RKO (cell line): Measurements from ENCODE around the gene ANKRD49.

Source experiments
- DNase-seq: peaks from one replicate; pipeline ENCODE4 v3.0.0-alpha.2; 2016; ENCODE audit warnings: low spot score

Gene ANKRD49

GRCh38 chr11:94507485-94507884 is 13.7 kb downstream of the ANKRD49 start:
- DNase-seq: peak; percentile 44

GRCh38 chr11:94511932-94512781 is 18.4 kb downstream of the ANKRD49 start, which contains the start of gene C11orf97:
C11orf97 (plus strand) TSS chr11:94512461; CDS start chr11:94512529, 68 bp downstream.
- no peak for DNase-seq

GRCh38 chr11:94513091-94513490 is 19.3 kb downstream of the ANKRD49 start:
- no peak for DNase-seq

- no peak for DNase-seq
These were observed 21.6 kb downstream of the ANKRD49 start for GRCh38 chr11:94515398-94515797.

- no peak for DNase-seq
These were observed 22.9 kb downstream of the ANKRD49 start for GRCh38 chr11:94516725-94517124.

GRCh38 chr11:94518300-94518699 is 24.5 kb downstream of the ANKRD49 start:
- DNase-seq: no peak

GRCh38 chr11:94519478-94520084 is 25.8 kb downstream of the ANKRD49 start:
- peak; percentile 39 for DNase-seq

GRCh38 chr11:94521684-94522083 is 27.9 kb downstream of the ANKRD49 start:
- peak; percentile 33 for DNase-seq

GRCh38 chr11:94524341-94524740 is 30.6 kb downstream of the ANKRD49 start:
- DNase-seq: no peak

- no peak for DNase-seq
These were observed 32.0 kb downstream of the ANKRD49 start for GRCh38 chr11:94525546-94526324.

GRCh38 chr11:94526645-94527438 is 33.1 kb downstream of the ANKRD49 start:
- no peak for DNase-seq

- DNase-seq: no peak
These were observed 34.8 kb downstream of the ANKRD49 start for GRCh38 chr11:94528551-94528950.

- no peak for DNase-seq
These were observed 38.4 kb downstream of the ANKRD49 start for GRCh38 chr11:94532211-94532610.

- DNase-seq: no peak
These were observed 39.4 kb downstream of the ANKRD49 start for GRCh38 chr11:94533206-94533605.

- DNase-seq: no peak
These were observed 40.2 kb downstream of the ANKRD49 start for GRCh38 chr11:94533696-94534630.

GRCh38 chr11:94536386-94536785 is 42.6 kb downstream of the ANKRD49 start:
- no peak for DNase-seq

- no peak for DNase-seq
These were observed 43.3 kb downstream of the ANKRD49 start for GRCh38 chr11:94537031-94537600.

- no peak for DNase-seq
These were observed 45.6 kb downstream of the ANKRD49 start for GRCh38 chr11:94539420-94539819.

GRCh38 chr11:94543695-94544645 is 50.2 kb downstream of the ANKRD49 start, which contains the start of gene FUT4:
FUT4 (plus strand) TSS chr11:94543921; CDS start chr11:94544134, 213 bp downstream.
- peak; percentile 90 for DNase-seq
